Heart right ventricle (tissue), 16 donors: ENCODE results near the gene MMAB. TPM values are rescaled to one million over a fixed set of nuclear protein-coding genes. Genes with fewer than 3 reads are reported as not detected.

Source experiments
- ATAC-seq, 8 donors: fragments of 200-7000 bp; cut with Tn5 transposase; one replicate each; pipeline ENCODE4 v1.9.1; 2020; ENCODE audit warnings: mild to moderate bottlenecking in 8 of 8, moderate library complexity in 8 of 8, moderate number of reproducible peaks in 1 of 8
- DNase-seq, 2 donors: peaks; one replicate each; pipeline ENCODE4 v3.0.0-alpha.2; 2020
- H3K27ac ChIP-seq, 10 donors: fragments of 200-600 bp; sonication (generic) in 2 of 10; one replicate each; pipeline versions ENCODE4 v1.5.0 to v1.8.0; 2020 to 2022; ENCODE audit warnings: mild to moderate bottlenecking in 3 of 10
- H3K27me3 ChIP-seq, 7 donors: fragments of 200-600 bp; one replicate each; pipeline ENCODE4 v1.8.0; 2021 to 2022; ENCODE audit warnings: mild to moderate bottlenecking in 2 of 7
- H3K36me3 ChIP-seq, 9 donors: fragments of 200-600 bp; sonication (generic) in 1 of 9; one replicate each; pipeline versions ENCODE4 v1.5.0 to v1.8.0; 2020 to 2022; ENCODE audit warnings: mild to moderate bottlenecking in 2 of 9
- H3K4me1 ChIP-seq, 9 donors: fragments of 200-600 bp; sonication (generic) in 1 of 9; one replicate each; pipeline versions ENCODE4 v1.5.0 to v1.8.0; 2020 to 2022; ENCODE audit warnings: mild to moderate bottlenecking in 4 of 9
- H3K4me3 ChIP-seq, 10 donors: fragments of 200-600 bp; sonication (generic) in 2 of 10; one replicate each; pipeline versions ENCODE4 v1.5.0 to v1.8.0; 2020 to 2022; ENCODE audit warnings: mild to moderate bottlenecking in 7 of 10, moderate library complexity in 2 of 10
- H3K9me3 ChIP-seq, 11 donors: fragments of 200-600 bp in 10 of 11; sonication (generic) in 2 of 11; one replicate each; pipeline versions ENCODE4 v1.5.0 to v1.8.0; 2013 to 2022; ENCODE audit warnings: mild to moderate bottlenecking in 2 of 11, control low read depth in 1 of 11, moderate library complexity in 1 of 11
- CTCF ChIP-seq, 9 donors: fragments of 200-600 bp; sonication (generic) in 2 of 9; IDR thresholded peaks; one replicate each; pipeline versions ENCODE4 v1.5.0 to v1.8.0; 2021 to 2022; ENCODE audit warnings: antibody characterized with exemption in 9 of 9, mild to moderate bottlenecking in 5 of 9, moderate library complexity in 1 of 9
- WGBS, 2 donors: extraction: QIAGEN DNeasy Blood & Tissue Kit; methylation state at CpG; one replicate each; pipeline ENCODE4 v1.1.7; 2013; ENCODE audit warnings: inconsistent platforms in 1 of 2; 5-methylcytosine and 5-hydroxymethylcytosine counted together
- intact Hi-C, 10 donors: fragments of 100-400 bp; cut with DNase I; formaldehyde crosslinking; loops; one replicate each; pipeline versions ENCODE4 v1.11.1 to v1.14.2; 2022
- polyA plus RNA-seq, 2 donors: library from polyadenylated mRNA; stranded (reverse); fragments of 200-250 nt; gene quantifications; one replicate each; pipeline ENCODE4 v1.2.3, GENCODE V29; 2013
- total RNA-seq, 10 donors: library from RNA; stranded (reverse); fragmentation: NEBNext Ultra II Directional in 3 of 10; extraction: Animal tissue kit (Norgen Biotek cat#: 25700) in 3 of 10; gene quantifications; one replicate each; pipeline versions ENCODE4 v1.2.1 to v1.2.4, GENCODE V29; 2021 to 2023
- donor health status: Arrhythmogenic right ventricular cardiomyopathy.
- donor health status: ischemic (EF 13 %, LVEDD 7.1; RV severe dilation, severe dysfunction).
- donor health status: healthy with polysubstance abuse.
- donor health status: DM: no; HTN: yes; CAD: no.
- donor health status: DM: no; HTN: no; CAD: no.
- donor health status: ischemic (EF 25% LVEDD 6.9; RV normal size, moderate dysfunction).
- donor health status: ischemic (EF 25% LVEDD 5.7; RV mildly dilated, moderate dysfunction).
- donor health status: healthy.
- donor health status: DM: yes; HTN: yes; CAD: no.
- donor health status: Ischemic cardiomyopathy.
- donor health status: ischemic (EF 35%, LVEDD 5.7; RV mildly dilated, moderate dysfunction).
- donor health status: nonischemic (EF 11% LVEDD 7.7; RV severe dilation, severe dysfunction).
- donor health status: DM: yes; HTN: yes; CAD: no.
- donor health status: PGD.
- donor health status: ischemic (EF 29% LVEDD 5.4; RV normal size, mild dysfunction).
- donor health status: nonischemic (EF 23%, LVEDD 6.1; RV moderate dilation, normal function).

Gene MMAB
- total and polyA plus RNA-seq, 12 donors, result 27.7 to 50.7 (median 42.2) TPM

- Histone ChIP-seq H3K36me3 (peaks cover 0 to 72% (median 26%) of the 10 kb centered on the region in 9 donors), H3K9me3 (no peaks in the 10 kb centered on the region), H3K4me3 (no peak overlapping the region), H3K27ac (no peak overlapping the region), H3K27me3 (no peaks in the 10 kb centered on the region), H3K4me1 (peaks cover 4 to 21% (median 17%) of the 10 kb centered on the region in 9 donors)
- WGBS, 2 donors, result 90 to 91% methylated on average over 1 of the region's 1 CpG
- ATAC-seq (no peak), DNase-seq (no peak)
- TF ChIP-seq CTCF (IDR thresholded peaks at IDR 0.05), result no peak
- intact Hi-C loops, result loop anchor here in 1 of 10 donors (10.0 kb wide), 1 partner anchor 53 kb away; no protein-coding TSS in a partner anchor
Measured at GRCh38 chr12:109577311-109577710, 4.0 kb upstream of the MMAB start.

- no peak overlapping the region for H3K4me3 ChIP-seq
- ATAC-seq (no peak), DNase-seq (no peak)
- WGBS, 2 donors, result 89 to 93% methylated on average over 3 of the region's 3 CpGs
- intact Hi-C loops, result loop anchor here in 1 of 10 donors (10.0 kb wide), 1 partner anchor 51 kb away; no protein-coding TSS in a partner anchor
- H3K27ac ChIP-seq, result no peak overlapping the region
- no peak for TF ChIP-seq CTCF (IDR thresholded peaks at IDR 0.05)
- H3K4me1 ChIP-seq, result peaks cover 4 to 27% (median 18%) of the 10 kb centered on the region in 9 donors
- H3K36me3 ChIP-seq, result peaks cover 0 to 67% (median 19%) of the 10 kb centered on the region in 9 donors
- no peaks in the 10 kb centered on the region for H3K27me3 ChIP-seq
- H3K9me3 ChIP-seq, result no peaks in the 10 kb centered on the region
Measured at GRCh38 chr12:109575683-109576082, 2.4 kb upstream of the MMAB start.

GRCh38 chr12:109573914-109574244, 575 bp upstream of the MMAB start:
- no peak for ATAC-seq
- intact Hi-C loops, result loop anchor here in 5 of 10 donors (2.0 to 10.0 kb wide), 4 partner anchors 49 to 57 kb away; no protein-coding TSS in a partner anchor
- no peaks in the 10 kb centered on the region for H3K27me3 ChIP-seq
- peaks cover 0 to 67% (median 13%) of the 10 kb centered on the region in 9 donors for H3K36me3 ChIP-seq
- peak overlapping the region; percentile 37 to 91 (median 80) for H3K4me3 ChIP-seq
- no peaks in the 10 kb centered on the region for H3K9me3 ChIP-seq
- no peak for TF ChIP-seq CTCF (IDR thresholded peaks at IDR 0.05)
- peaks cover 4 to 37% (median 18%) of the 10 kb centered on the region in 9 donors for H3K4me1 ChIP-seq
- 0 to 1% methylated on average over 13 of the region's 13 CpGs for WGBS, 2 donors
- no peak for DNase-seq
- peak overlapping the region in 9 of 10 donors; percentile 28 to 92 (median 89) for H3K27ac ChIP-seq

- no peak for ATAC-seq
- Histone ChIP-seq H3K9me3 (no peaks in the 10 kb centered on the region), H3K27ac (peak overlapping the region in 7 of 10 donors; percentile 72 to 92 (median 89)), H3K4me1 (peaks cover 4 to 37% (median 18%) of the 10 kb centered on the region in 9 donors), H3K36me3 (peaks cover 0 to 67% (median 14%) of the 10 kb centered on the region in 9 donors), H3K4me3 (peak overlapping the region in 9 of 10 donors; percentile 55 to 91 (median 81)), H3K27me3 (no peaks in the 10 kb centered on the region)
- no peak for TF ChIP-seq CTCF (IDR thresholded peaks at IDR 0.05)
- 74 to 79% methylated on average over 3 of the region's 3 CpGs for WGBS, 2 donors
- no peak for DNase-seq
- intact Hi-C loops, result loop anchor here in 5 of 10 donors (2.0 to 10.0 kb wide), 4 partner anchors 48 to 55 kb away; no protein-coding TSS in a partner anchor
Measured at GRCh38 chr12:109572506-109572845, 828 bp downstream of the MMAB start.
